ENCODE data around the gene C22orf39. TPM values are rescaled to one million over a fixed set of nuclear protein-coding genes. Genes with fewer than 3 reads are reported as not detected.

Gene C22orf39
- total RNA-seq, 4 donors from 2014 or later = 66.9 to 90.0 (median 83.1) TPM

GRCh38 chr22:19394274-19395050 is 53.0 kb downstream of the C22orf39 start:
- Histone ChIP-seq H3K4me3 (replicated peaks in 1 of 3) (no peak overlapping the region), H3K27ac (no peak overlapping the region), H3K27me3 (no peaks in the 10 kb centered on the region), H3K4me1 (no peaks in the 10 kb centered on the region), H3K36me3 (peaks cover 93% of the 10 kb centered on the region in 2 donors), H3K9me3 (no peaks in the 10 kb centered on the region)
- 96 to 97% methylated on average over 7 to 8 of the region's 8 CpGs for WGBS, 2 donors
- intact Hi-C loops (cut with DNase I) = loop anchor here (10.0 kb wide), 1 partner anchor 50 kb away; the partner anchor contains the start of gene C22orf39
- no peak for DNase-seq
- no peak for TF ChIP-seq POLR2A (IDR thresholded peaks at IDR 0.05)
- no peak for TF ChIP-seq CTCF (IDR thresholded peaks at IDR 0.05)

- WGBS, 2 donors = 58 to 65% methylated on average over 5 of the region's 5 CpGs
- no peaks in the 10 kb centered on the region for H3K9me3 ChIP-seq
- no peak overlapping the region for H3K27ac ChIP-seq
- H3K36me3 ChIP-seq = peaks cover 93 to 98% of the 10 kb centered on the region in 2 donors
- no peaks in the 10 kb centered on the region for H3K4me1 ChIP-seq
- TF ChIP-seq POLR2A (IDR thresholded peaks at IDR 0.05) (no peak), CTCF (IDR thresholded peaks at IDR 0.05) (no peak)
- intact Hi-C loops (cut with DNase I) = loop anchor here (10.0 kb wide), 1 partner anchor 51 kb away; the partner anchor contains the start of gene C22orf39
- DNase-seq = peak; percentile 17 to 21
- no peak overlapping the region for H3K4me3 ChIP-seq (replicated peaks in 1 of 3)
- no peaks in the 10 kb centered on the region for H3K27me3 ChIP-seq
Measured at GRCh38 chr22:19393704-19394103, 53.8 kb downstream of the C22orf39 start.

Other genes starting within 250 kb of the C22orf39 start
- gene CLTCL1, start 156.0 kb downstream of the C22orf39 start, total RNA-seq = 10 to 100 TPM in 3 of 4 donors, 1 to 10 TPM in 1; 8.5 to 19.2 (median 12.8) TPM
- 100 to 1,000 TPM in 2 of 4 donors, 10 to 100 TPM in 2; 63.8 to 139 (median 107) TPM for gene HIRA, start 16.0 kb downstream of the C22orf39 start, total RNA-seq
- gene MRPL40, start 15.2 kb downstream of the C22orf39 start, total RNA-seq = 10 to 100 TPM; 37.5 to 69.3 (median 48.7) TPM
- 10 to 100 TPM; 29.3 to 52.7 (median 44.2) TPM for gene UFD1, start 31.5 kb upstream of the C22orf39 start, total RNA-seq
- gene CDC45, start 32.2 kb upstream of the C22orf39 start, total RNA-seq = 1 to 10 TPM in 2 of 4 donors, under 1 TPM in 1, not detected in 1; 0.24 to 1.9 (median 1.7) TPM
- gene CLDN5, start 76.7 kb upstream of the C22orf39 start, total RNA-seq = 100 to 1,000 TPM in 2 of 4 donors, 10 to 100 TPM in 2; 71.8 to 303 (median 131) TPM

All from thyroid gland (tissue), 4 donors.